Measurements from ENCODE around the gene TNNI3.
"Not testable (repeated sequence)": the region's sequence is repeated elsewhere in the genome, so short reads cannot be mapped to it uniquely, and the experiment has no call there.

The TNNI3 gene

DNA sequence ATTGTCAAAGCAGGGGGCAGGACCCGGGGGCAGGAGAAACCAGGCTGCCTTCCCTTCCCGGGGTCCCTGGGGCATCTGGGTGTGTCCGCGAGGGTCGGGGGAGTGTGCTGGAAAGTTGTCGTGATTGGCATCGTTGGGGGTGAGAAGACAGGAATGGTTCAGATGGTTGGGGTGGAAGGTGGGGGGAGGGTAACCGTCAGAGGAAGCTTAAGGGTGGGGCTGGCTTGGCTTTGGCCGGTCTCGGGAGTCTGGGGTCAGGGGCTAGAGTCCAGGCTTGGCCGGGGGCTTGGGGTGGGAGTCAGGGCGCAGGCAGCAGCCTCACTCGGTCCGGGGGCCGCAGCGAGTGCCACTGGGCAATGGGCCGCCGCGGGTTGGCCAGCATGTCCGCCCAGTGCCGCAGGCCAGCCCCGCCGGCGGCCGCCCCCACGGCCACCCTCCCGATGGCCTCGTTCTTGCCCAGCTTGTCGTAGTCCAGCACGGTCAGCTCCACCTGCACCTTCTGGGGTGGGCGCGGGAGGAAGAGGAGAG is 15.7 kb upstream of the TNNI3 start:
- Histone ChIP-seq H3K27me3 (replicated peaks; ENCODE audit: insufficient read depth, low read length) (peaks cover 99% of the 10 kb centered on the region), H4K20me1 (ENCODE audit: insufficient read depth, low read length) (no peaks in the 10 kb centered on the region), H3K4me2 (ENCODE audit: low read depth, low read length) (no peak overlapping the region), H3K36me3 (replicated peaks; ENCODE audit: insufficient read depth, low read length) (no peaks in the 10 kb centered on the region), H3K9me3 (replicated peaks; ENCODE audit: insufficient read depth, low read length) (no peaks in the 10 kb centered on the region), H3K9me2 (replicated peaks; ENCODE audit: insufficient read depth, low read length) (no peaks in the 10 kb centered on the region), H3K9ac (ENCODE audit: low read length) (no peak overlapping the region), H3K79me2 (ENCODE audit: low read length) (no peaks in the 10 kb centered on the region), H3K4me3 (ENCODE audit: low read length) (no peak overlapping the region), H3K27ac (ENCODE audit: low read length) (no peak overlapping the region), H3K4me1 (ENCODE audit: low read length) (no peaks in the 10 kb centered on the region), H3F3A (ENCODE audit: insufficient read depth, low read length) (no peaks in the 10 kb centered on the region), H2AFZ (ENCODE audit: low read length) (no peak overlapping the region)
- TF ChIP-seq EZH2 (optimal IDR thresholded peaks at IDR 0.05; ENCODE audit: low read depth, low read length) (no peak), EZH2phosphoT487 (IDR thresholded peaks at IDR 0.05; ENCODE audit: low read length) (no peak)
- TF ChIP-seq, protein P1, sequence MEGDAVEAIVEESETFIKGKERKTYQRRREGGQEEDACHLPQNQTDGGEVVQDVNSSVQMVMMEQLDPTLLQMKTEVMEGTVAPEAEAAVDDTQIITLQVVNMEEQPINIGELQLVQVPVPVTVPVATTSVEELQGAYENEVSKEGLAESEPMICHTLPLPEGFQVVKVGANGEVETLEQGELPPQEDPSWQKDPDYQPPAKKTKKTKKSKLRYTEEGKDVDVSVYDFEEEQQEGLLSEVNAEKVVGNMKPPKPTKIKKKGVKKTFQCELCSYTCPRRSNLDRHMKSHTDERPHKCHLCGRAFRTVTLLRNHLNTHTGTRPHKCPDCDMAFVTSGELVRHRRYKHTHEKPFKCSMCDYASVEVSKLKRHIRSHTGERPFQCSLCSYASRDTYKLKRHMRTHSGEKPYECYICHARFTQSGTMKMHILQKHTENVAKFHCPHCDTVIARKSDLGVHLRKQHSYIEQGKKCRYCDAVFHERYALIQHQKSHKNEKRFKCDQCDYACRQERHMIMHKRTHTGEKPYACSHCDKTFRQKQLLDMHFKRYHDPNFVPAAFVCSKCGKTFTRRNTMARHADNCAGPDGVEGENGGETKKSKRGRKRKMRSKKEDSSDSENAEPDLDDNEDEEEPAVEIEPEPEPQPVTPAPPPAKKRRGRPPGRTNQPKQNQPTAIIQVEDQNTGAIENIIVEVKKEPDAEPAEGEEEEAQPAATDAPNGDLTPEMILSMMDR (IDR thresholded peaks at IDR 0.05; ENCODE audit: low read length), result no peak
- no peak for DNase-seq

DNA sequence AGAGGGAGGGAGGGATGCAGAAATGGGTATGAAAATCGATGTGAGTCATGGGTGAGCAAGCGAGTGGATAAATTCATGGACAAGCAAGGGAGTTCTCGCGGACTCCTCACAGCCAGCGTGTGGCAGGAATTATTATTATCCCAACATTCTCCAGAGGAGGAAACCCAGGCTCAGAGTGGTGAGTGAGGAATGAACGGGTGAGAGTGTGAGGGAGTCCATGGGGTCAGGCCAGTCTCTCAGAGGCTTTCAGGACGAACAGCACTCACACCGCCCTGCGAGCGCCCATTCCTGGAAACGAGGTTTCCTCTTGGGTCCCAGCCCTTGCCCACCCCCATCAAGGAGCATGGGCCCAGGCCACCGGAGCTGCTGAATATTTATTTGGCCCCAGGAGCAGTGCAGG is 15.2 kb upstream of the TNNI3 start:
- Histone ChIP-seq H3K4me3 (ENCODE audit: low read length) (no peak overlapping the region), H3K9ac (ENCODE audit: low read length) (no peak overlapping the region), H2AFZ (ENCODE audit: low read length) (no peak overlapping the region), H3K9me3 (replicated peaks; ENCODE audit: insufficient read depth, low read length) (no peaks in the 10 kb centered on the region), H4K20me1 (ENCODE audit: insufficient read depth, low read length) (no peaks in the 10 kb centered on the region), H3K9me2 (replicated peaks; ENCODE audit: insufficient read depth, low read length) (no peaks in the 10 kb centered on the region), H3K27ac (ENCODE audit: low read length) (no peak overlapping the region), H3K36me3 (replicated peaks; ENCODE audit: insufficient read depth, low read length) (no peaks in the 10 kb centered on the region), H3K27me3 (replicated peaks; ENCODE audit: insufficient read depth, low read length) (peaks cover 97% of the 10 kb centered on the region), H3K79me2 (ENCODE audit: low read length) (no peaks in the 10 kb centered on the region), H3K4me1 (ENCODE audit: low read length) (no peaks in the 10 kb centered on the region), H3F3A (ENCODE audit: insufficient read depth, low read length) (no peaks in the 10 kb centered on the region), H3K4me2 (ENCODE audit: low read depth, low read length) (no peak overlapping the region)
- TF ChIP-seq, protein P1 (IDR thresholded peaks at IDR 0.05; ENCODE audit: low read length), result no peak
- TF ChIP-seq EZH2phosphoT487 (IDR thresholded peaks at IDR 0.05; ENCODE audit: low read length) (no peak), EZH2 (optimal IDR thresholded peaks at IDR 0.05; ENCODE audit: low read depth, low read length) (no peak)
- no peak for DNase-seq

DNA sequence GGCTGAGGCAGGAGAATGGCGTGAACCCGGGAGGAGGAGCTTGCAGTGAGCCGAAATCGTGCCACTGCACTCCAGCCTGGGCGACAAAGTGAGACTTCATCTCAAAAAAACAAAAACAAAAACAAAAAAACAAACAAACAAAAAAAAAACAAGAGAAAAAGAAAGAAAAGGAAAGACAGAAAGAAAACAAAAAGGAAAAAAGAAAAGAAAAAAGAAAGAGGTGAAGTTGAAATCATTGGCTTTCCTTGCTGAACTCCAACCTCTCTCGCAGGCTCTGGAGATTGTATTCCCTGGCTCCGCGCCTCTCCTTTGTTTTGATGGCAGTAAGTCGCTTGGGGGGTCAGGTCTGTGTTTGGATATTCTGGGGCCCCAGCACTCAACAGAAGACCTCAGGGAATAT is 14.8 kb upstream of the TNNI3 start:
- H3K4me3 ChIP-seq (ENCODE audit: low read length); H3K4me2 ChIP-seq (ENCODE audit: low read depth, low read length): not testable (repeated sequence)

DNA sequence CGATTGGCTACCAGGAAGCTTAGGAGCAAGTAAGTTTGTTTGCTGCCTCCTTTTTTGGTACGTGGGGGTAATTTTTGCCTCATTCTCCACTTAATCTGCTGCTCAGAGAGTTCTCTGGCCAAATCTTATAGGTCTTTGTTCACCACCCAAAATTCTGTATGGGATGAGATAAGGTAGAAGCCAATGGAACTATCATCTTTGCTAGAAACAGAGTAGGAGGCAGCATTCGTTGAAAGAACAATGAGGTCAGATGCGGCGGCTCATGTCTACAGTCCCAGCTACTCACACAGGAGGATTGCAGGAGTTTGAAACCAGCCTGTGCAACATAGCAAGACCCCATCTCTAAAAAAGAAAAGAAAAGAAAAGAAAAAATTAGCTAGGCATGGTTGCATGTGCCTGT is 13.9 kb upstream of the TNNI3 start:
- H3K27me3 ChIP-seq (replicated peaks; ENCODE audit: insufficient read depth, low read length), result peaks cover 92% of the 10 kb centered on the region

More for the DNA sequence above, 14.8 kb upstream of the TNNI3 start:
- H2AFZ ChIP-seq (ENCODE audit: low read length); H3K36me3 ChIP-seq (replicated peaks; ENCODE audit: insufficient read depth, low read length); H3K79me2 ChIP-seq (ENCODE audit: low read length); H3F3A ChIP-seq (ENCODE audit: insufficient read depth, low read length); H4K20me1 ChIP-seq (ENCODE audit: insufficient read depth, low read length); H3K9ac ChIP-seq (ENCODE audit: low read length); H3K9me2 ChIP-seq (replicated peaks; ENCODE audit: insufficient read depth, low read length); DNase-seq; H3K27ac ChIP-seq (ENCODE audit: low read length); H3K9me3 ChIP-seq (replicated peaks; ENCODE audit: insufficient read depth, low read length); H3K4me1 ChIP-seq (ENCODE audit: low read length): not testable (repeated sequence)
- H3K27me3 ChIP-seq (replicated peaks; ENCODE audit: insufficient read depth, low read length), result peaks cover 97% of the 10 kb centered on the region

More for the DNA sequence above, 13.9 kb upstream of the TNNI3 start:
- H3K4me3 ChIP-seq (ENCODE audit: low read length), result no peak overlapping the region
- H3K9me2 ChIP-seq (replicated peaks; ENCODE audit: insufficient read depth, low read length), result no peaks in the 10 kb centered on the region
- peaks cover 4% of the 10 kb centered on the region; the same call in 1 of the 2 replicates for H3K4me1 ChIP-seq (ENCODE audit: low read length)
- H3K27ac ChIP-seq (ENCODE audit: low read length), result no peak overlapping the region
- H2AFZ ChIP-seq (ENCODE audit: low read length), result no peak overlapping the region
- H4K20me1 ChIP-seq (ENCODE audit: insufficient read depth, low read length), result no peaks in the 10 kb centered on the region
- no peaks in the 10 kb centered on the region for H3K36me3 ChIP-seq (replicated peaks; ENCODE audit: insufficient read depth, low read length)
- H3K9ac ChIP-seq (ENCODE audit: low read length), result no peak overlapping the region
- no peaks in the 10 kb centered on the region for H3K9me3 ChIP-seq (replicated peaks; ENCODE audit: insufficient read depth, low read length)
- no peaks in the 10 kb centered on the region for H3K79me2 ChIP-seq (ENCODE audit: low read length)
- no peak overlapping the region for H3K4me2 ChIP-seq (ENCODE audit: low read depth, low read length)
- no peaks in the 10 kb centered on the region for H3F3A ChIP-seq (ENCODE audit: insufficient read depth, low read length)
- no peak for TF ChIP-seq EZH2 (optimal IDR thresholded peaks at IDR 0.05; ENCODE audit: low read depth, low read length)
- TF ChIP-seq EZH2phosphoT487 (IDR thresholded peaks at IDR 0.05; ENCODE audit: low read length), result no peak
- TF ChIP-seq, protein P1 (IDR thresholded peaks at IDR 0.05; ENCODE audit: low read length), result no peak
- DNase-seq, result no peak
